GM21528 (cell line): ENCODE results near the gene LAMA4.
"Not testable (repeated sequence)": the region's sequence is repeated elsewhere in the genome, so short reads cannot be mapped to it uniquely, and the experiment has no call there.

Experiments
- ATAC-seq: cut with Tn5 transposase; IDR thresholded peaks from one replicate; pipeline ENCODE4 v1.9.1; 2021; ENCODE audit warnings: mild to moderate bottlenecking, moderate library complexity; ENCODE audit not compliant: unreplicated experiment, low FRiP score

The LAMA4 gene

DNA sequence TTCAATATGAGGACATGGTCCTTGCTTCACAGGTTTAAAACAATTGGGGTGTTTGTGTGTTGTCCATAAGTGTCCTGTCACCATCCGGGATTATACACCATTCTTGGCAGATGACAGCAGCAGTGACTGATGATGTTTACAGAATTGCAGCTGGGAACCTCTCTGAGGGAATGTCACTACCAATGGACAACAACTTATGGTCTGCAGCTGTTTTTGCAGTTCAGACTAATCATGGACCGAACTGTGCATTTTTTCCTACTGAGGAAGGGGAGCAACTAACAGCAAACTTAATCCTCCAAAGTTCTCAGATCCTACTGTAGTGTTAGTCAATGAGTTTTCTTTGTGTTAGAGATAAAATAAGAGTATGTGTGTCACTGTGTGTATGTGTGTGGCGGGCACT, 140.9 kb downstream of the LAMA4 start:
- ATAC-seq: no peak

DNA sequence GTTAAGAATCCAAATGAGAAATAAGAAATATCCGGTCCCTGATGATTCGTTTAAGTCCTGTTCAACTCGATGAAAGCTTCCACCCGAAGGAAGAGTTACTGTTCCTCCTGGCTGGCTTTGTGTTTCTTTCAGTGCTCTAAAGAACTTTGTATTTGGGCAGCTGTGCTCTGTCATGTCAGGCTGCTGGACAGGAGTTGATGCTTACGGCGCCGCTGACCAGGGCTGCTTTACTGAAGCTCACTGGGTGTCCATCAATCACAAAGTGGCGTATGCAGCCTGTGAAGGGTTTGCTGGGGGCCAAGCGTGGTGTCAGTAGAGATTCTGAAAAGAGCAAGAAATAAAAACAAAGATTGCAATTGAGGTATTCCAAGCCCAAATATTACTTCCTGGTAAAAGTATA, 145.1 kb downstream of the LAMA4 start:
- no peak for ATAC-seq

DNA sequence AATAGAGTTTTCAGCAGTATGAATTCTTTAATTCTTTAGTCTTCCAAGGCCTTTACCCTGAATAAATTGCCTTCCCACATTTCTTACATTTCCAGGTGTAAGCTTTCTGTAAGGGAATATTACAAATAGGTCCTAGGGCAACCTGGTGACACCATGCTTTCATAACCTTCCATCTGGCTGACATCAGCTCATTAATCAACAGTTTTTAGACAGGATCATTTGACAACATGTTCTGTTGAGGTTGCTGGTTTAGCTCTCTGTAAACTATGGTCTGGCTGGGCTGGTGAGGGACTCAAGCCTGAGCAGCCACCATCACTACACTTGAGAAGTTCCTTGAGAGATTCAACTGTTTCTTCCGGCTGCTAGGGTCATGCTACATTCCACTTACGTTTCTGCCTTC, 147.8 kb downstream of the LAMA4 start:
- no peak for ATAC-seq

DNA sequence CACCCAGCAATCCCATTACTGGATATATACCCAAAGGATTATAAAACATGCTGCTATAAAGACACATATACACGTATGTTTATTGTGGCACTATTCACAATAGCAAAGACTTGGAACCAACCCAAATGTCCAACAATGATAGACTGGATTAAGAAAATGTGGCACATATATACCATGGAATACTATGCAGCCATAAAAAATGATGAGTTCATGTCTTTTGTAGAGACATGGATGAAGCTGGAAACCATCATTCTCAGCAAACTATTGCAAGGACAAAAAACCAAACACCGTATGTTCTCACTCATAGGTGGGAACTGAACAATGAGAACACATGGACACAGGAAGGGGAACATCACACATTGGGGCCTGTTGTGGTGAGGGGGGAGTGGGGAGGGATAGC, 148.3 kb downstream of the LAMA4 start:
- ATAC-seq: not testable (repeated sequence)

DNA sequence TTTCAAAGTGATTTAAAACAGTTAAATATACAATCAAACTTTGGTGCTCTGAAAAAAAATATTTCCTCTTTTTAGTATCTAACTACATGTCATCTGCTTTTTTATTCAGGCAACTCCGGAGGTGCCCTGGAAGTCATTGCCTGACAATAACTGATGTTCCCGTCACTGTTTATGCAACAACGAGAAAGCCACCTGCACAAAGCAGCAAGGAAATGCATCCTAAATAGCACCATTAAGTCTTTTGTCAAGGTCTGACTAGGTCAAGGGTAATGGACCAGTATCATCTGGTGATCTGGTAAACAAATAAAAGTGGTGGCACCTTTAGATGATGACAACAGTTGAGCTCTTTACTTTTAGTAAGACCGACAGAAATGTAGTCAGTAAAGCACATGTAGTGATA, 153.8 kb downstream of the LAMA4 start:
- no peak for ATAC-seq

DNA sequence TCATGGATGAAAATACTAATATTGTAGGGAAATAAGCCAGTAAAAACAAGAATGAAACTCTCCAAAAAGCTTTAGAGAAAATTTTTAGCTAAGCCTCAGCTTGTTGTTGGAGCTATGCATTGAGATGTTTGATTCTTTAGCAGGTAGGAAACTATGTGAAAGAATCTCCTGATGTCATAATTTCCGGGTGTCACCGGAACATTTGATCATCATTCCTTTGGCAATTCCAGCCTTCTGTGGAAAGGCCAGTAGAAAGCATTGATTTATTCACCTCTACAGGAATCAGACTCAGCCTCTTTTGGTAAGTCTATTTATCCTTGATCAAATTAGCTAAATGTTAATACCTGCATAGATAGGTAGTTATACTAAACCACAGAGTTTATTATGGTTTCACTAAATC, 157.5 kb downstream of the LAMA4 start:
- ATAC-seq: no peak

DNA sequence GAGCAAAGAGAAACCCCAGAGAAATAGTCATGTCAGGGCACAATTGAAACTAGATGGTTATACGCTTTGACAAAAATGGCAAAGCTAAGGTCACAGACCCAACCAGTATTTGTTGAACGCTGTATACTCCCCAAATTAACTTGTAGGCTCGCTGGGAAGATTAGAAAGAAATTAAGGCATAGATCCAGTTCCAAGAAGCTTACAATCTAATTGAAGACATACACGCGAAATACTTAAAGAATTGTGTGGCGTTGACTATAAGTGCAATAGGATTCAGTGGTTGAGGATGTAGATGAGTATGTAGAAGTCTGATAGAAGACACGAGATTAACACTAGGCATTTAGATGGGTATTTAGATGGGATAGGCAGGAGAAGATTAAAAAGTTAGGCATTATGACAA, 166.5 kb downstream of the LAMA4 start:
- no peak for ATAC-seq

DNA sequence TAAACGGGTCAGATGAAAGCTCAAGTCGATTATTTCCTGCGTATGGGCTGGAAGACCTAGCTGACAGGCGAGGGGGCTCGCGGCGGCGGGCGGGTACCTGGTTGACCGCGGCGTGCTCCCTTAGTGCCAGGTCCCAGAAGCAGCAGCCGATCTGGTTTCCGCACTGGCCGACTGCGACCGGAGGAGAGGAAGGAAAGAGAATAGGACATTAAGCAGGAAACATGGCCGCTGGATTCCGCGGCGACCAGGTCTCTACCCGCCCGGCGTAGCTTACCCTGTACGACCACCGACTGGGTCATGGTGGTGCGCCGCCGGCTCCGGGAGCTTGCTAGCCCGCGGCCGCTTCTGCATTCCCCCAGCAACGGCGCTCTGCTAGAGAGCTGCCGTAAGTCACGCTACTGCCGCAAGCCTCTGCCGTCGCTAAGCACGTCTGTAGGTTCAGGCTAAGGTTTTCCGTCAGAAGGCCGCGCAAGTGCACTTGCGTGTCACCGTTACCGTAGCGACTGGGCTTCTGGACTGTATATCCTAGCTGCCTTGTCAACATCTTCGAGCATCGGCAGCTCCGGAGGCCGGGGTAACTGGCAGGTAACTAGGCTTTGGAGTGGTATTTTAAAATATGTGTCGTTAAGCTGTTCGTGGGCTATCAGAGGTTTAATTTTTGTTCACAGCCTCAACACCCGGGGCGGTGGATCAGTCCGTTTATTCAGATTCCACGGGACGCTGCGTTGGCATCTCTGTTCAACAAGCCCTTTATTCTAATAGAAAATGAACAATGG, 167.0 kb downstream of the LAMA4 start, which contains the start of the genes FAM229B and TUBE1:
TSS of gene FAM229B (plus strand) at position 456 of the 776 bp plus-strand sequence. CDS start 11,693 bp downstream, outside the sequence.
TSS of gene TUBE1 (minus strand) at position 347 of the 776 bp plus-strand sequence. CDS start at position 299, 48 bp downstream.
- ATAC-seq: peak; percentile 98

DNA sequence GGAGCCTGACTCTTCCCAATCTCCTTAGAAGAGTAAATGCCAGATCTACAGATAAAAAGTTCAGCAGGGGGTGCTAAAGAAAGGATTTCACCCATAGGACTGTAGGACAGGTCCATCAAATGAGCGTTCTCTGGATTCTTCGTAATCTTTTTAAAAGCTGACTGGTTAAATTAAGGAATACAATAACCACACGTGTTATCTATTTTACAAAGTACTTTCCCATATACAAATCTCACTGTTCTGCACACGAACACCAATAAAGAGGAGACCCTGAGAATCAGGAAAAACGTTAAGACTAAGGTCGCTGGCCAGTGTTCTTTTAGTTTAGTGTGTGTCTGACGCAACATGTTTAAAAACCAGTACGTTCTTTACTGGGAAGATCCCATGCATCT, 167.6 kb downstream of the LAMA4 start:
- peak; percentile 43 for ATAC-seq

DNA sequence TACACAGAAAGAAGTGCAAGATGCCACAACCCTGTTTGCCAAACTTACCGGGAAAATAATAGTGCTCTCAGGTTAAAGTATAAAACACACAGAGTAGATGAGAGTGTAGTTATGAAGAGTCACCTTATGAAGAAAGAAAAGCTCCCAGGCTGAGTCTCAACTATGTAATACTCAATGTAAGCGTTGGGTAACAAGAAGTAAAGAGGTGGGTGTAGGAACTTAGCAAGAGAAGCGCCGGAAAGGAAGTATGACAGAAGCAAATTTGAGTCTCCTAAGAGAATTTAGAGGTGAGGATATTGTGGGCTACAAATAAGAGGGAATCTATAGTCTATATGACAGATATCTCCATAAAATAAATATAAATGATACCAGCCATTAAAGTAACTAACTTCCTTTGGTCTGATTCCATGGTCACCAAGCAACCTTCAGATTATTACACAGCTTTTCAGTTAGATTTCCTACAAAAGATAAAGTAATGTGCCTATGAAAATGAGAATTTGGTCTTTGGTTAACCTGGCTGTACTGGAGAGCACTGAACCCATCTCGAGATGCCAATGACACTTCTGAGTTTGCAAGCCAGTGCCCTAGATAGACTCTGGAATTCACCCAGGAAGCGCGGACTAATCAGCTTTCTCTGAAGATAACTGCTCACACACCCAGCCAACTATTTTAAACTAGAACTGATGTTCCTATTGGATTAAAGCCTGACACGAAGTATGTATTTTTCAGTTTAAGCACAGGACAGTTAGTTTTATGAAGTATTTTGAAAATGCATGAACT, 168.9 kb downstream of the LAMA4 start:
- no peak for ATAC-seq

DNA sequence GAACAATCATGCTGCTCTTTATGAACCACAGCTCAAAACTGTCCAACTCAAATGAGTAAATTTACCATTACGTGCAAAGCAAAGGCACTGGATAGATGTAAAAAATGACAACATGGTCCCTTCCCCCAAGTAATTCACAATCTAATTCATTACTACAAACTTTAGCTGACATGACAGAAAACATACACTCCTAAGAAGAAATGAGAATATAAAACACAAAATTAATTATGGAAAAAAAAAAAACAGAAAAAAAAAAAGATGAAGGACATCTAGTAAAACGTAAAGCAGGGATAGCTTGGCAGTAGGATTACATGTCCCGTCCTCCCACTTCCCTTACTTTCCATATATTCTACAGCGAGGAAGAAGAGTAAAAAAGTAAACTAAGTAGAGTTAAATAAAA, 172.8 kb downstream of the LAMA4 start:
- no peak for ATAC-seq

DNA sequence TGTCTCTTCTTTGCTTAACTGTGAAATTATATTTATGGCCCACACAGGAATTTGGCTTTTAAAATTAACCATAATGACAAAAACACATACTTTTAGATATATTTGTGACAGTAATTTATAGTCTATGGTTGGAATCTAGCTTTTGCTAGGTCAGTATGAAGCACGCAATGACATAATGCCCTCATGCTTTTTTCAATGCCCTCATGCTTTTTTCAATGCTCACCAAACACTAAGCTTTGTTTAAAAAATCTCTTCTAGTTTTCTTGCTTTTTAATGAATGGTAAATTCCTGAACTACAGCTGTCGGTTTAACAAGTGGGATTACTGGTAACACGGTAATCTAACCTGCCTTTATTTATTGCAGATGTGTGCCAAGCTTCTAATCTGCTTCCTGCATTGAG, 187.8 kb downstream of the LAMA4 start:
- ATAC-seq: no peak

DNA sequence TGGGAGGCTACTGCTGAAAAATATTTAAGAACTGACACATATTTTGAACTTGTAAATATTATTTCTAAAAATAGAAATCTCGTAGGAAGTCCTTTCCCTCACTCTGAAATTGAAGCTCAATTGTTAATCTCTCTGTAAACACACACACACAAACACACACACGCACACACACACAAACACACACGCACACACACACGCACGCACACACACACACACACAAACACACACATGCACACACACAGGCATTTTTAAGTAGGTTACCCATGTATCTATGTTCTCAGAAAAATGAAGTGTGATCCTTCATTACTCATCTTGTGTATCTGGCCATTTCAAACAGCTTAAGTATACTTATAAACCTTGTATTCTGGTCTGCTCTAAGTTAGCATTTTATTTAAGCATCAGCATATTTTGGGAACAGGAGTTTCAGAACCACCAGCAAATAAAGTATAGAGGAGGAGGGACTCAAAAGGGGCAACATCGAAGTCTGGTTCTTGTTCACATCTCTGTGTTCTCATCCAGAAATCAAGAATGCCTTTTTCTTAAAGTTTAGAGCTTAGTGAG, 188.9 kb downstream of the LAMA4 start:
- no peak for ATAC-seq

DNA sequence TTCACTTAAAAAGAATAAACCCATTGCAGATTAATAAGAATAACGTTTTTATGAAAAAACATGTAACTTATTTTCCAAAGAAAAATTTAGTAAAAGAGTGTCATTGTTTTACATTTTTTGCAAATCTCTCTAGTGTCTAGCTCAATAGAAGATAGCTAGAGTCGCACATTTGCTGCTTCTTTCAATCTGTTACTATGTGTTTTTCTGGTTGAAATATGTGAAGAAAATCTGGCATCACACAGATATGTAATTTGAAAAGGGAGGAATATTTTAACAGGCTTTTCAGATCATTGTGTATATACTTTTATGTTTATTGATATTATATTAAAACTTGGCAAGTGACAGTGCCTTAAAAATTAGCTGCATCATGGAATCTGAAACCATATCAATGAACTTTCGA, 191.4 kb downstream of the LAMA4 start:
- ATAC-seq: no peak

DNA sequence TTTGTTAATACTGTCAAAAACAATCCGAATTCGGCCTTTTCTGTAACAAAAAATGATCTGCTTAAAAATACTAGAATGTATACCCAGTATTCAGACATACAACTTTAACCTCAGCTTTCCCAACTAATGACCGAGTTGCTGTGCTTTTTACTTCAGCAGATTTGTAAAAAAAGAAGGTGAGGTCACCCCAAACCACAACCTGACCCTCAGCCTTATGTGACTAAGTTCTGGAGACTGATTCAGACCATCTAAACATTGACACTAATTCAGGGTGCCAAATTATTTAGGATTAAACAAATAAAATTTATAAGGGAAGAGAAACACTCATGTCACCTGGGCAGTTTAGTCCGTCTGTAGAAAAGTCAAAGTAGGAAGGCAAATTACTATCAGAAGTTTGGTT, 192.8 kb downstream of the LAMA4 start:
- ATAC-seq: no peak
